ENCODE results near the gene PDHX. TPM values are rescaled to one million over a fixed set of nuclear protein-coding genes. Genes with fewer than 3 reads are reported as not detected.

PDHX gene
- polyA plus RNA-seq, 1 donor (not counting 4 experiments of a cell fraction or from before 2014, with no cell fraction given): 28.5 TPM

GRCh38 chr11:34899633-34900016 lies 16.8 kb upstream of the PDHX start:
- no peaks in the 10 kb centered on the region for H3K36me3 ChIP-seq (ENCODE audit: control insufficient read depth in 2 of 2, extremely low read depth in 1 of 2, insufficient read depth in 2 of 2, low read length in 2 of 2)
- no peak overlapping the region for H3K4me3 ChIP-seq (ENCODE audit: control insufficient read depth in 2 of 3, extremely low read depth in 1 of 3, insufficient read depth in 2 of 3, low read depth in 1 of 3, low read length in 3 of 3)
- H2AFZ ChIP-seq (ENCODE audit: control insufficient read depth, low read length): no peak overlapping the region
- no peaks in the 10 kb centered on the region for H3K4me1 ChIP-seq (ENCODE audit: control insufficient read depth, extremely low read depth, insufficient read depth, low read length)
- no peak for TF ChIP-seq CTCF (optimal IDR thresholded peaks at IDR 0.05 in 1 of 3, IDR thresholded peaks at IDR 0.05 in 1 of 3, conservative IDR thresholded peaks at IDR 0.05 in 1 of 3; ENCODE audit: extremely low read depth in 1 of 3, insufficient read depth in 2 of 3, low read length in 3 of 3)
- TF ChIP-seq EZH2 (IDR thresholded peaks at IDR 0.05; ENCODE audit: low read length): no peak
- H3K9me1 ChIP-seq (ENCODE audit: control insufficient read depth, extremely low read depth, insufficient read depth, low read length): no peaks in the 10 kb centered on the region
- H3K27ac ChIP-seq (ENCODE audit: control insufficient read depth, insufficient read depth, low read length): no peak overlapping the region
- H3K27me3 ChIP-seq (ENCODE audit: control insufficient read depth, extremely low read depth, insufficient read depth, low read length): no peaks in the 10 kb centered on the region
- H4K20me1 ChIP-seq (ENCODE audit: control insufficient read depth, extremely low read depth, insufficient read depth, low read length): no peaks in the 10 kb centered on the region
- peaks cover 3% of the 10 kb centered on the region for H3K9me3 ChIP-seq (ENCODE audit: control insufficient read depth, low read depth, low read length)
- no peaks in the 10 kb centered on the region for H3K79me2 ChIP-seq (ENCODE audit: control insufficient read depth, insufficient read depth, low read length)
- dilution Hi-C loops (cut with MboI; ENCODE audit: extremely low pct_ligation_motif_present, low sequenced_read_pairs): no loop called here
- no peak overlapping the region for H3K4me2 ChIP-seq (ENCODE audit: control insufficient read depth, extremely low read depth, insufficient read depth, low read depth, low read length)
- no peak overlapping the region for H3K9ac ChIP-seq (ENCODE audit: control insufficient read depth, extremely low read depth, insufficient read depth, low read length)
- no peak for DNase-seq (ENCODE audit: low read depth, low spot score)
- no peak for FAIRE-seq

GRCh38 chr11:34904421-34904955 lies 11.9 kb upstream of the PDHX start:
- H3K79me2 ChIP-seq (ENCODE audit: control insufficient read depth, insufficient read depth, low read length): no peaks in the 10 kb centered on the region
- H3K9me1 ChIP-seq (ENCODE audit: control insufficient read depth, extremely low read depth, insufficient read depth, low read length): no peaks in the 10 kb centered on the region
- DNase-seq (ENCODE audit: low read depth, low spot score): no peak
- no peak for FAIRE-seq
- no peak for TF ChIP-seq CTCF (optimal IDR thresholded peaks at IDR 0.05 in 1 of 3, IDR thresholded peaks at IDR 0.05 in 1 of 3, conservative IDR thresholded peaks at IDR 0.05 in 1 of 3; ENCODE audit: extremely low read depth in 1 of 3, insufficient read depth in 2 of 3, low read length in 3 of 3)
- no peak overlapping the region for H3K9ac ChIP-seq (ENCODE audit: control insufficient read depth, extremely low read depth, insufficient read depth, low read length)
- dilution Hi-C loops (cut with MboI; ENCODE audit: extremely low pct_ligation_motif_present, low sequenced_read_pairs): no loop called here
- H3K36me3 ChIP-seq (ENCODE audit: control insufficient read depth in 2 of 2, extremely low read depth in 1 of 2, insufficient read depth in 2 of 2, low read length in 2 of 2): no peaks in the 10 kb centered on the region
- no peak overlapping the region for H2AFZ ChIP-seq (ENCODE audit: control insufficient read depth, low read length)
- H3K27me3 ChIP-seq (ENCODE audit: control insufficient read depth, extremely low read depth, insufficient read depth, low read length): no peaks in the 10 kb centered on the region
- no peak overlapping the region for H3K4me3 ChIP-seq (ENCODE audit: control insufficient read depth in 2 of 3, extremely low read depth in 1 of 3, insufficient read depth in 2 of 3, low read depth in 1 of 3, low read length in 3 of 3)
- H3K4me1 ChIP-seq (ENCODE audit: control insufficient read depth, extremely low read depth, insufficient read depth, low read length): no peaks in the 10 kb centered on the region
- H3K27ac ChIP-seq (ENCODE audit: control insufficient read depth, insufficient read depth, low read length): no peak overlapping the region
- H3K4me2 ChIP-seq (ENCODE audit: control insufficient read depth, extremely low read depth, insufficient read depth, low read depth, low read length): no peak overlapping the region
- no peaks in the 10 kb centered on the region for H4K20me1 ChIP-seq (ENCODE audit: control insufficient read depth, extremely low read depth, insufficient read depth, low read length)
- H3K9me3 ChIP-seq (ENCODE audit: control insufficient read depth, low read depth, low read length): peaks cover 2% of the 10 kb centered on the region

Measured in keratinocyte (primary cell).